Astrocyte (in vitro differentiated cells and primary cell): ENCODE data around the gene CREB5.

Experiments used
- CTCF ChIP-seq: IDR thresholded peaks from 2 replicates; pipeline ENCODE4 v1.5.1; 2011; ENCODE audit warnings: low read depth, mild to moderate bottlenecking, inconsistent platforms, low read length, moderate library complexity; ENCODE audit not compliant: insufficient read depth
- EZH2 ChIP-seq: IDR thresholded peaks from 2 replicates; pipeline ENCODE4 v1.6.1; 2012; ENCODE audit warnings: mild to moderate bottlenecking, low read length, inconsistent platforms; ENCODE audit not compliant: insufficient read depth

GRCh38 chr7:28681693-28682310 is 269.5 kb downstream of the CREB5 start:
- TF ChIP-seq CTCF (no peak), EZH2 (no peak)
